CD4-positive, alpha-beta T cell treated with Interleukin-4 for 1 hour (primary cell): ENCODE results near the gene STPG4.
"Not testable (repeated sequence)": the region's sequence is repeated elsewhere in the genome, so short reads cannot be mapped to it uniquely, and the experiment has no call there.

Experiments used
- DNase-seq, 2 donors: peaks; one replicate each; pipeline ENCODE4 v3.0.0-alpha.2; 2020 to 2022

Gene STPG4

GRCh38 chr2:47172922-47173695 is 18.0 kb upstream of the STPG4 start:
- no peak for DNase-seq

GRCh38 chr2:47172156-47172921 is 17.2 kb upstream of the STPG4 start:
- DNase-seq = no peak

DNA sequence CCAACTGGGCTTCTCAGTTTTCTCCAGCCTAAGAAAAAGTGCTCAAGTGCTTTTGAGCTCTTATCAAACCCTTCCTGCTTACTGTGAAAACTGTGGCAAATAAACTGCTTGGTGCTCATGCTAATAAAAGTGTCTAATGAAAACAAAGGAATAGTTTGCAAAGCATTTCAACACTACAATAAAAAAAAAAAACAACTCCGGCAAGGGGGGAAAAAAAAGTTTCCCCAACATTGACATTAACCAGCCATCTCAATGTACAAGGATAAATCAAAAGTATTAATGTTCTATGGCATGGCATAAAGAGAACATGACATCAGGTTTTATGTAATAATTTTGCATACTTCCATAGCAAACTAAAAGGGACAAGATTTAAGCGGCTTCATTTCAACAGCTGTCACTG is 14.7 kb upstream of the STPG4 start:
- no peak for DNase-seq

GRCh38 chr2:47168895-47169294 is 13.8 kb upstream of the STPG4 start:
- not testable (repeated sequence) for DNase-seq

GRCh38 chr2:47167149-47167548 is 12.0 kb upstream of the STPG4 start:
- DNase-seq = no peak

DNA sequence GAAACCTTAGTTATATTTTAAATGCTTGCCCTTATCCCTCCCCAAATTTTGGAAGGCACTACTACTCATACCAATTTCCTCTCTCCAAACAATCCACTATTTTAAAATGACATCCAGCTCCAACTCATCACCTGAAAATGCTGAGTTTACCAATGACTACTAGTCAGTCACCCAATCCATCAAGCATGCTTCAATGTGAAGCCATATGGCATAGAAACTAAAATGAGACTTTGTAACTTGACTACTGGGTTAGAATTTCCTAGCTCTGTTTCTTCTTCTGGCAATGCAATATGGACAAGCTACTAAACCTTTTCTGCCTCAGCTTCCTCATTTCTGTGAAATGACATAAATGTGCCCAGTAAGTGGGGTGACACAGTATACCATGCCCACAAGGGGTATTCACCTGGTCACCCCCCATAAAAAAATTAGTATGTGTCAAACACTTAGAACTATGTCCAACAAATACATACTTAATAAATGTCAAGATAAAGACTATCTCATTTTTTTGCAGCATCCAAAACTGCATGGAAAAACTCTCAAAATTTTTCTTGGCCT is 10.0 kb upstream of the STPG4 start:
- DNase-seq = no peak

GRCh38 chr2:47162780-47163179 is 7.7 kb upstream of the STPG4 start:
- DNase-seq = no peak

DNA sequence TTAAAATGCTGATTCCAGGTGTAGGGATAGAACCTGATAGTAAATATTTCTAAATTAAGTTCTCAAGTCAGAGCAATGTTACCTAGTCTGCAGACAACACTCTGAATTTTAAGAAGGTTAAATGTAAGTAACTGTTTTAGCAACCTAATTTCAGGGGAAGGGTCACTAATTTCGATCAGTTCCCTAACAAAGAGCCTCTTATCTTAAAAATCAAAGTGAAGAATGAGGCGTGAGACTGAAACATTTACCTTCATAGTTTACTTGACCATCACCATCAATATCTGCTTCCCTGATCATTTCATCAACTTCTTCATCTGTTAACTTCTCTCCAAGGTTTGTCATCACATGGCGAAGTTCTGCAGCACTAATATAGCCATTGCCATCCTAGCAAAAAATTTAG is 6.4 kb upstream of the STPG4 start:
- DNase-seq = no peak

DNA sequence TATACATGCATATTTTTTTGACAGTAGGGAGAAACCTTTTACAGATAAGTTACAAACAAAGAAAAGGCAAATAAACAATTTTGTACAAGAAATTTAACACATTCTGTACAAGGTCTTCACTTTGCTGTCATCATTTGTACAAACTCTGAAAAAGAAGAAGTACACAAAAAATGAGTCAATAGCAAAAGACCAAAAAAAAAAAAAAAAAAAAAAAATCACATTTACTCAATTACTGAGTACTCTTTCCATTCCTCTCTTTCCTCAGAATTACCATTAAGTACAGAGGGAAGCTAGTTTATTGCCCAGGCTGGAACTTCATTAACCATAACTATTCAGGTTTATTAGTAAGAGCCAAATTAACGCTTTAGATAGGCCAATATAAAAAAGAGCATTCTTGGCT is 5.6 kb upstream of the STPG4 start:
- no peak for DNase-seq

DNA sequence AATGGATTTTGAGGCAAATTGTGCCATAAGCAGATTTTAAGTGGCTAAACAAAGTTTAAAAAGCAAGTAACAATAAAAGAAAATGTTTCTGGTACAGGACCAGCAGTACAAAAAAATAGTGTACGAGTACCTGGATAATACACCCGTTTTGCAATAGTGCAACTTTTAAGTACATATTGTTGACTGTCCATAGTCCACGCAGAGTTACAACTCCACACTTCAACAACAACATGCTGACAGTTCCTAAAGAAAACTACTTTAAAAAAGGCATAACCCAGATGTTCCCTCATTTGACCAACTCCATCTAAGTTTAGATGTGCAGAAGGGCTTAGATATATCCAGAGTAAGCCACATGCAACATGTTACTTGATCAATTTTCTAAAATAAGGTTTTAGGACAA is 5.1 kb upstream of the STPG4 start:
- DNase-seq = no peak

GRCh38 chr2:47159627-47160026 is 4.5 kb upstream of the STPG4 start:
- no peak for DNase-seq

DNA sequence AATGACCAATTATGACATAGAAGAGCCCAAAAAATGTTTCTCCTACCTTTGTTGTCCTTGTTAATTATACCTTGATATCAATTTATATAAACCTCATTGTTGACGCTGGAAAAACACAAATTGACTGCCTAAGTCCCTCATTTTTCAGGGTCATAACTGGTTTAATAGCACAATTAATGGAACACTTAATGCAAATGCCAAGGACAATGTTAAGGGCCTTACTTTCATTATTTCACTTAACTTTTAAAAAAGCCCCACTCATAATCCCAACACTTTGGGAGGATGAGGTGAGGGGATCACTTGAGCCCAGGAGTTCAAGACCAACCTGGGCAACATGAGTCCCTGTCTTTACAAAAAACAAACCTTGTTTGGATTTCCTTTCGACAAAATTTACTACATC is 3.5 kb upstream of the STPG4 start:
- no peak for DNase-seq

- DNase-seq = no peak
Measured at GRCh38 chr2:47152803-47153202, 2.3 kb downstream of the STPG4 start.

DNA sequence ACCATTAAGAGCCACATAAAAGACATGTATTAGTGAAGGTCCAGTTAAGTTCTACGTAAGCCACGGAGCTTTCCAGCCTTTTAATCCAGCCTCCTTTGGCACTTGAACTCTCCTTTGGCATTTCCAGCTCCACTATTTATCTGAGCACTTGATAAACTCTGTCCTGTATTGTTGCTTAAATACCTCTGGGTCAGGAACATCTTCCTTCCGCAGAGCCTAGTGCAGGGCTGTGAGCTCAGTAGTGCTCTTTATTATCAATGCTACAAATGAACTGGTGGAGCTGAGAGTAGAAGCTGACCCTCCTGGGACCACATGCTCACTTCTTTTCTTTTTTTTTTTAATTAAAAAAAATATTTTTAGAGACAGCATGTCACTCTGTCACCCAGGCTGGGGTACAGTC is 4.9 kb downstream of the STPG4 start:
- no peak for DNase-seq

DNA sequence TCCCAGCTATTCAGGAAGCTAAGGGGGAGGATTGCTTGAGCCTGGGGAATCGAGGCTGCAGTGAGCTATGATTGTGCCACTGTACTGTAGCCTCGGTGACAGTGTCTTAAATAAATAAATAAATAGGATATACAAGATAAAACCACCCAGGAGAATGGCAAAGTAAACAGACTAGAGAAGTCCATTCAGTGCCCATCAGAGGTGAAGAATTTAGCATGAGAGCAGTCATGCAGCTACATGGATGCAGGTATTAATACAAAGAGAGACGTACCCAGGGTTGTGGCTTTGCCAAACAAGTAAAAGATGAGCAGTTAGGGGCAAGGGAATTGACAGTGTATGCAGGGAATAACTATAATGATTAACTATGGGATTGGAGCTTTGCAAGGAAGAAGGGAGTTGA is 8.1 kb downstream of the STPG4 start:
- DNase-seq = no peak

GRCh38 chr2:47145466-47145865 is 9.6 kb downstream of the STPG4 start:
- no peak for DNase-seq

DNA sequence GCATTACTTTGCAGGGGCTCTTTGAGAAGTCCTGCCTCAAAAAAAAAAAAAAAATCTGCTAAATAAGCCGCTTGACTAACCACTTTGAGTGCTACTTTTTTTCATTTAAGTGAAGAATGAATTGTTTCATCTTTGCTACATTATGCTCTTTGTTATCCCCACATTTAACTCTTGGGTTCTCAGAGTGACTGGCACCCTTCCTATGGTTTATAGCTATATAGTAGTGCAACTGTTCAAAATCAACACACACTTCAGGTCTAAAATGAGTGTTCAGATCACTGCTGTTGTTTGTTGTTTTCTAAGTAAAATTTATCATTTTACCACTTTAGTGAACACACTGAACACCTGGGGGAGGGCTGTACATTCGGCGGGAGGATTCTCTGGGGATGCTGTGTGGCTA is 13.6 kb downstream of the STPG4 start:
- no peak for DNase-seq

- DNase-seq = no peak
Measured at GRCh38 chr2:47134386-47135090, 20.6 kb downstream of the STPG4 start.

DNA sequence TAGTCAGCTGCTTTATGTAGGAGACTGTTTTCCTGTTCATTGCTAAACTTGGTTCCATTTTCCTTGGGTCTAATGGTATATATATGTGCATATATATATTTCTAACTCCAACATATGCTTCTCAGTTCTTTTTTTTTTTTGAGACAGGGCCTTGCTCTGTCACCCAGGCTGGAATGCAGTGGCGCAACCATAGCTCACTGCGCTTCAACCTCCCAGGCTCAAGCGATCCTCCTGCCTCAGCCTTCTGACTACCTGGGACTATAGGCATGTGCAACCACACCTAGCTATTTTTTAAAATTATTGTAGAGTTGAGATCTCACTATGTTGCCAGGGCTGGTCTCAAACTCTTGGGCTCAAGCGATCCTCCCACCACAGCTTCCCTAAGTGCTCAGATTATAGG is 22.1 kb downstream of the STPG4 start:
- no peak for DNase-seq

DNA sequence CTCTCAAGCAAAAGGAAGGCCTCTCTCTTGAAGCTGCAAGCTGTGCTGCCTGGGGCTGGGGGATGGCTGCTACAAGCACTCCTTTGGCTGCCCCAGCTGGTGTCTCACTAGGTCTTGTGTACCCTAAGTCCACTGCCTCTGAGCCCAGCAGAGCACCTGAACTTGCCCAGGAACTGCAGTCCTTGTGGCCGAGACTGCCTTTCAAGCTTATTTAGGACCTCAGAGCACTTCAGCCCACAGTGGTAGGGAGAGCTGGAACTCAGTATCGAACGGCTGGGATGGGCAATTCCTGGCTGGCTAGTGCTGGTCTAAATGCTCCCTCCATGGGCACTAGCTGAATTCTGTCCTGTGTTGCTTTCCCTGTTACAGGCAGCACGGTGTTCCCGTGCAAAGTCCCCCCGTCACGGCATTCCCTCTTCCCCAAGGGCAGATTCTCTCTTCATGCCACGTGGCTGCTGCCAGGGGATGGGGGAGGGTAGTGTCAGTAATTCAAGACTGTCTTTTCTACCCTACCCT is 25.9 kb downstream of the STPG4 start:
- DNase-seq = no peak

GRCh38 chr2:47128705-47129104 is 26.4 kb downstream of the STPG4 start:
- DNase-seq = no peak

GRCh38 chr2:47127862-47128543 is 27.1 kb downstream of the STPG4 start:
- no peak for DNase-seq

DNA sequence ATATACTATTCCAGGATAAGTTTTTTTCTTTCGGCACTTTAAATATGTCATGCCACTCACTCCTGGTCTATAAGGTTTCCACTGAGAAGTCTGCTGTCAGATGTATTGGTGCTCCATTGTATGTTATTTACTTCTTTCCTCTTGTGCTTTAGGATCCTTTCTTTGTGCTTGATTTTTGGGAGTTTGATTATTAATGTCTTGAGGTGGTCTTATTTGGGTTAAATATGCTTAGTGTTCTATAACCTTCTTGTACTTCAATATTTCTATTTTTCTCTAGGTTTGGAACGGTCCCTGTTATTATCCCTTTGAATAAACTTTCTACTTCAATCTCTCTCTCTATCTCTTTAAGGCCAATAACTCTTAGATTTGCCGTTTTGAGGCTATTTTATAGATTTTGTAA is 28.3 kb downstream of the STPG4 start:
- no peak for DNase-seq
